GM12878 (cell line): ENCODE results near the gene THSD4. TPM values are rescaled to one million over a fixed set of nuclear protein-coding genes. Genes with fewer than 3 reads are reported as not detected.

ENCODE experiments used
- ATAC-seq: fragments of 200-7000 bp; cut with Tn5 transposase; 3 replicates; pipeline ENCODE4 v1.9.1; 2020; ENCODE audit warnings: mild to moderate bottlenecking, moderate library complexity
- BruUV-seq: library from RNA; stranded (reverse); fragments of 400-500 nt; replicated peaks from 2 replicates; lab custom pipeline; 2021; lab: Mats Ljungman, UMichigan
- CTCF ChIA-PET: fragments of 300-600 bp; sonication (Branson Sonifier 250); formaldehyde crosslinking; extraction: SDS; loops from one replicate; lab custom pipeline; 2021; ENCODE audit warnings: inconsistent platforms; lab: Yijun Ruan, JAX
- POLR2A ChIA-PET: fragments of 350-600 bp; formaldehyde crosslinking; extraction: SDS; loops from one replicate; lab custom pipeline; 2021; ENCODE audit warnings: inconsistent platforms; lab: Charles Lee
- RAD21 ChIA-PET: fragments of 300-600 bp; sonication (Branson Sonifier 250); formaldehyde crosslinking; loops from one replicate; lab custom pipeline; 2023; ENCODE audit warnings: antibody characterized with exemption; ENCODE audit not compliant: unreplicated experiment; lab: Charles Lee
- SMC1A ChIA-PET: fragments of 300-600 bp; sonication (Branson Sonifier 250); formaldehyde crosslinking; loops from one replicate; lab custom pipeline; 2023; ENCODE audit not compliant: unreplicated experiment, uncharacterized antibody; lab: Charles Lee
- DNase-seq: peaks from one replicate; pipeline ENCODE4 v3.0.0-alpha.2; 2011; ENCODE audit warnings: low read depth, low spot score
- FAIRE-seq: peaks from 3 replicates; lab custom pipeline; 2011; peaks lifted over from hg19 to GRCh38; lab: Jason Lieb, UNC
- H2AFZ ChIP-seq: 2 replicates; pipeline ENCODE4 v1.6.0; 2011; ENCODE audit warnings: low read depth, low read length, control low read depth; ENCODE audit not compliant: control insufficient read depth
- H3K27ac ChIP-seq: 2 replicates; pipeline ENCODE4 v1.5.1; 2011; ENCODE audit warnings: control low read depth; ENCODE audit not compliant: control insufficient read depth, insufficient read depth
- H3K27me3 ChIP-seq, 2 experiments: replicated peaks in 1 of 2; 2 replicates each; pipeline versions ENCODE4 v1.6.0 to v1.6.1; 2011; ENCODE audit warnings: low read length in 1 of 2; ENCODE audit not compliant: control insufficient read depth in 2 of 2, insufficient read depth in 2 of 2
- H3K36me3 ChIP-seq, 2 experiments: 2 replicates each; pipeline ENCODE4 v1.5.1; 2011; ENCODE audit warnings: low read length in 1 of 2; ENCODE audit not compliant: control insufficient read depth in 2 of 2, insufficient read depth in 2 of 2
- H3K4me1 ChIP-seq: 2 replicates; pipeline ENCODE4 v1.6.1; 2011; ENCODE audit warnings: mild to moderate bottlenecking, low read length, moderate library complexity, mixed read lengths; ENCODE audit not compliant: control insufficient read depth, insufficient read depth
- H3K4me2 ChIP-seq: 2 replicates; pipeline ENCODE4 v1.6.0; 2011; ENCODE audit warnings: control low read depth; ENCODE audit not compliant: control insufficient read depth, insufficient read depth
- H3K4me3 ChIP-seq: fragments of 200-600 bp; sonication (generic); 2 replicates; pipeline ENCODE4 v1.5.1; 2016
- H3K79me2 ChIP-seq: 2 replicates; pipeline ENCODE4 v1.6.0; 2011; ENCODE audit warnings: low read length; ENCODE audit not compliant: control insufficient read depth, insufficient read depth
- H3K9ac ChIP-seq: 2 replicates; pipeline ENCODE4 v1.8.0; 2011; ENCODE audit warnings: low read length, control low read depth, mixed read lengths; ENCODE audit not compliant: control insufficient read depth, insufficient read depth
- H3K9me3 ChIP-seq: replicated peaks from 3 replicates; pipeline ENCODE4 v1.5.1; 2011; ENCODE audit warnings: mild to moderate bottlenecking, low read length; ENCODE audit not compliant: control insufficient read depth, insufficient read depth
- H4K20me1 ChIP-seq: 2 replicates; pipeline ENCODE4 v1.6.0; 2011; ENCODE audit not compliant: control insufficient read depth, insufficient read depth
- BRCA1 ChIP-seq: IDR thresholded peaks from 2 replicates; pipeline ENCODE4 v1.6.1; 2011; ENCODE audit warnings: low read depth, low read length, improper control_type of control experiment
- CBFB ChIP-seq: IDR thresholded peaks from 2 replicates; pipeline ENCODE4 v1.6.1; 2016; ENCODE audit warnings: antibody characterized with exemption, low read depth
- CHD4 ChIP-seq: fragments of 200-600 bp; sonication (generic); IDR thresholded peaks from 2 replicates; pipeline ENCODE4 v1.6.1; 2016; ENCODE audit warnings: mild to moderate bottlenecking
- ESRRA ChIP-seq: IDR thresholded peaks from 2 replicates; pipeline ENCODE4 v1.6.1; 2012; ENCODE audit warnings: mild to moderate bottlenecking, low read length, improper control_type of control experiment
- GATAD2B ChIP-seq: fragments of 450-650 bp; conservative IDR thresholded peaks from 2 replicates; pipeline ENCODE4 v1.6.1; 2017; ENCODE audit warnings: low read depth, mild to moderate bottlenecking, moderate library complexity
- KDM1A ChIP-seq: fragments of 200-600 bp; sonication (generic); IDR thresholded peaks from 2 replicates; pipeline ENCODE4 v1.6.1; 2016; ENCODE audit warnings: borderline replicate concordance
- NRF1 ChIP-seq: conservative IDR thresholded peaks from 2 replicates; pipeline ENCODE4 v1.6.1; 2011; ENCODE audit warnings: mild to moderate bottlenecking, low read depth, low read length, improper control_type of control experiment
- SPI1 ChIP-seq: IDR thresholded peaks from 2 replicates; pipeline ENCODE4 v1.6.1; 2011; ENCODE audit warnings: low read depth, mild to moderate bottlenecking, low read length, moderate library complexity, borderline replicate concordance; ENCODE audit not compliant: insufficient read depth
- YY1 ChIP-seq: IDR thresholded peaks from 2 replicates; pipeline ENCODE4 v1.6.1; 2011; ENCODE audit warnings: low read depth, mild to moderate bottlenecking, low read length
- ZNF592 ChIP-seq: fragments of 450-650 bp; IDR thresholded peaks from 2 replicates; pipeline ENCODE4 v1.6.1; 2017; ENCODE audit warnings: mild to moderate bottlenecking, moderate library complexity
- in situ Hi-C: fragments of 300-500 bp; cut with MboI; formaldehyde crosslinking; loops from 9 replicates; pipeline ENCODE4 v1.14.3; 2018; ENCODE audit warnings: mixed read lengths
- intact Hi-C: fragments of 100-400 bp; cut with micrococcal nuclease; formaldehyde crosslinking; loops from one replicate; pipeline ENCODE4 v1.14.2; 2022; ENCODE audit not compliant: unreplicated experiment
- polyA plus RNA-seq, 11 experiments: library from polyadenylated mRNA; depleted of rRNA in 4 of 11; unstranded in 6 of 11; stranded (reverse) in 5 of 11; fragments of >200 nt; fragmentation: Nextera tagmentation in 4 of 11; fragmentation: Illumina TruSeq in 1 of 11; extraction: Ambion mirVana in 4 of 11; extraction: Trizol in 1 of 11; gene quantifications; 1 replicate in 1 of 11; 2 replicates in 10 of 11; pipeline versions ENCODE4 v1.2.1 to v1.2.3, GENCODE V29; 2011 to 2016; ENCODE audit warnings: inconsistent platforms in 2 of 11, missing spikeins in 2 of 11, low read depth in 1 of 11
- total RNA-seq, 4 experiments: library from RNA; depleted of rRNA in 3 of 4; stranded (reverse); fragments of >200 nt in 3 of 4; fragmentation: Illumina TruSeq in 1 of 4; extraction: Trizol in 1 of 4; gene quantifications; 2 replicates each; pipeline versions ENCODE4 v1.2.1 to v1.2.3, GENCODE V29; 2013 to 2021
- TF ChIP-seq, protein P1 (sequence below): fragments of 150-350 bp; IDR thresholded peaks from 2 replicates; pipeline ENCODE4 v1.6.1; 2016; ENCODE audit warnings: low read depth, low read length
- TF ChIP-seq, protein P2 (sequence below): fragments of 450-650 bp; formaldehyde crosslinking; IDR thresholded peaks from 2 replicates; pipeline ENCODE4 v1.5.0; 2022; ENCODE audit warnings: mild to moderate bottlenecking, missing genetic modification characterization
- TF ChIP-seq, protein P3 (sequence below): fragments of 450-650 bp; IDR thresholded peaks from 2 replicates; pipeline ENCODE4 v1.6.1; 2014; ENCODE audit warnings: mild to moderate bottlenecking

Gene THSD4
- total and polyA plus RNA-seq, 10 of the 15 experiments (the other 5 are each of a cell fraction or from before 2014, with no cell fraction given) = 0.04 to 0.13 (median 0.05) TPM; not detected in 7

- H3K4me1 ChIP-seq = no peaks in the 10 kb centered on the region
- H3K4me3 ChIP-seq = no peak overlapping the region
- H4K20me1 ChIP-seq = no peaks in the 10 kb centered on the region
- H3K9me3 ChIP-seq = no peaks in the 10 kb centered on the region
- ChIA-PET CTCF (interaction anchor here (1.4 kb wide), 1 partner anchor 12 kb away, joined by 4 read pairs; no protein-coding TSS in a partner anchor), POLR2A (no interaction called here), SMC1A (no interaction called here), RAD21 (no interaction called here)
- in situ Hi-C loops = loop anchor here (10.0 kb wide), 2 partner anchors 348 to 698 kb away; no protein-coding TSS in a partner anchor
- DNase-seq (no peak), FAIRE-seq (no peak), ATAC-seq (no peak)
- no peaks in the 10 kb centered on the region for H3K79me2 ChIP-seq
- intact Hi-C loops = no loop called here
- H3K27me3 ChIP-seq = peaks cover 0 to 4% of the 10 kb centered on the region in 2 experiments; a peak in 1 of 4 replicates
- H2AFZ ChIP-seq = no peak overlapping the region
- no TSS peak for BruUV-seq
- no peak overlapping the region for H3K4me2 ChIP-seq
- no peak overlapping the region for H3K9ac ChIP-seq
- no peak overlapping the region for H3K27ac ChIP-seq
- H3K36me3 ChIP-seq = no peaks in the 10 kb centered on the region
- TF ChIP-seq NRF1 (no peak), YY1 (no peak), KDM1A (no peak), CBFB (no peak), BRCA1 (no peak), SPI1 (no peak), ZNF592 (no peak), CHD4 (no peak), GATAD2B (no peak), ESRRA (no peak)
- TF ChIP-seq, protein P1, sequence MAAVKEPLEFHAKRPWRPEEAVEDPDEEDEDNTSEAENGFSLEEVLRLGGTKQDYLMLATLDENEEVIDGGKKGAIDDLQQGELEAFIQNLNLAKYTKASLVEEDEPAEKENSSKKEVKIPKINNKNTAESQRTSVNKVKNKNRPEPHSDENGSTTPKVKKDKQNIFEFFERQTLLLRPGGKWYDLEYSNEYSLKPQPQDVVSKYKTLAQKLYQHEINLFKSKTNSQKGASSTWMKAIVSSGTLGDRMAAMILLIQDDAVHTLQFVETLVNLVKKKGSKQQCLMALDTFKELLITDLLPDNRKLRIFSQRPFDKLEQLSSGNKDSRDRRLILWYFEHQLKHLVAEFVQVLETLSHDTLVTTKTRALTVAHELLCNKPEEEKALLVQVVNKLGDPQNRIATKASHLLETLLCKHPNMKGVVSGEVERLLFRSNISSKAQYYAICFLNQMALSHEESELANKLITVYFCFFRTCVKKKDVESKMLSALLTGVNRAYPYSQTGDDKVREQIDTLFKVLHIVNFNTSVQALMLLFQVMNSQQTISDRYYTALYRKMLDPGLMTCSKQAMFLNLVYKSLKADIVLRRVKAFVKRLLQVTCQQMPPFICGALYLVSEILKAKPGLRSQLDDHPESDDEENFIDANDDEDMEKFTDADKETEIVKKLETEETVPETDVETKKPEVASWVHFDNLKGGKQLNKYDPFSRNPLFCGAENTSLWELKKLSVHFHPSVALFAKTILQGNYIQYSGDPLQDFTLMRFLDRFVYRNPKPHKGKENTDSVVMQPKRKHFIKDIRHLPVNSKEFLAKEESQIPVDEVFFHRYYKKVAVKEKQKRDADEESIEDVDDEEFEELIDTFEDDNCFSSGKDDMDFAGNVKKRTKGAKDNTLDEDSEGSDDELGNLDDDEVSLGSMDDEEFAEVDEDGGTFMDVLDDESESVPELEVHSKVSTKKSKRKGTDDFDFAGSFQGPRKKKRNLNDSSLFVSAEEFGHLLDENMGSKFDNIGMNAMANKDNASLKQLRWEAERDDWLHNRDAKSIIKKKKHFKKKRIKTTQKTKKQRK = no peak
- TF ChIP-seq, protein P2, sequence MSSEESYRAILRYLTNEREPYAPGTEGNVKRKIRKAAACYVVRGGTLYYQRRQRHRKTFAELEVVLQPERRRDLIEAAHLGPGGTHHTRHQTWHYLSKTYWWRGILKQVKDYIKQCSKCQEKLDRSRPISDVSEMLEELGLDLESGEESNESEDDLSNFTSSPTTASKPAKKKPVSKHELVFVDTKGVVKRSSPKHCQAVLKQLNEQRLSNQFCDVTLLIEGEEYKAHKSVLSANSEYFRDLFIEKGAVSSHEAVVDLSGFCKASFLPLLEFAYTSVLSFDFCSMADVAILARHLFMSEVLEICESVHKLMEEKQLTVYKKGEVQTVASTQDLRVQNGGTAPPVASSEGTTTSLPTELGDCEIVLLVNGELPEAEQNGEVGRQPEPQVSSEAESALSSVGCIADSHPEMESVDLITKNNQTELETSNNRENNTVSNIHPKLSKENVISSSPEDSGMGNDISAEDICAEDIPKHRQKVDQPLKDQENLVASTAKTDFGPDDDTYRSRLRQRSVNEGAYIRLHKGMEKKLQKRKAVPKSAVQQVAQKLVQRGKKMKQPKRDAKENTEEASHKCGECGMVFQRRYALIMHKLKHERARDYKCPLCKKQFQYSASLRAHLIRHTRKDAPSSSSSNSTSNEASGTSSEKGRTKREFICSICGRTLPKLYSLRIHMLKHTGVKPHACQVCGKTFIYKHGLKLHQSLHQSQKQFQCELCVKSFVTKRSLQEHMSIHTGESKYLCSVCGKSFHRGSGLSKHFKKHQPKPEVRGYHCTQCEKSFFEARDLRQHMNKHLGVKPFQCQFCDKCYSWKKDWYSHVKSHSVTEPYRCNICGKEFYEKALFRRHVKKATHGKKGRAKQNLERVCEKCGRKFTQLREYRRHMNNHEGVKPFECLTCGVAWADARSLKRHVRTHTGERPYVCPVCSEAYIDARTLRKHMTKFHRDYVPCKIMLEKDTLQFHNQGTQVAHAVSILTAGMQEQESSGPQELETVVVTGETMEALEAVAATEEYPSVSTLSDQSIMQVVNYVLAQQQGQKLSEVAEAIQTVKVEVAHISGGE (CRISPR knock-in tag) = no peak
- TF ChIP-seq, protein P3, sequence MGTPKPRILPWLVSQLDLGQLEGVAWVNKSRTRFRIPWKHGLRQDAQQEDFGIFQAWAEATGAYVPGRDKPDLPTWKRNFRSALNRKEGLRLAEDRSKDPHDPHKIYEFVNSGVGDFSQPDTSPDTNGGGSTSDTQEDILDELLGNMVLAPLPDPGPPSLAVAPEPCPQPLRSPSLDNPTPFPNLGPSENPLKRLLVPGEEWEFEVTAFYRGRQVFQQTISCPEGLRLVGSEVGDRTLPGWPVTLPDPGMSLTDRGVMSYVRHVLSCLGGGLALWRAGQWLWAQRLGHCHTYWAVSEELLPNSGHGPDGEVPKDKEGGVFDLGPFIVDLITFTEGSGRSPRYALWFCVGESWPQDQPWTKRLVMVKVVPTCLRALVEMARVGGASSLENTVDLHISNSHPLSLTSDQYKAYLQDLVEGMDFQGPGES = no peak
These were observed 341.1 kb downstream of the THSD4 start for GRCh38 chr15:71456362-71456761.
